Islet of Langerhans (tissue), 1 donor: ENCODE measurements around the gene SH2D1B.
"Not testable (repeated sequence)": the region's sequence is repeated elsewhere in the genome, so short reads cannot be mapped to it uniquely, and the experiment has no call there.

Experiments used
- FAIRE-seq: peaks from one replicate; lab custom pipeline; 2011; peaks lifted over from hg19 to GRCh38; lab: Jason Lieb, UNC

Gene SH2D1B

GRCh38 chr1:162361349-162361748, 50.6 kb downstream of the SH2D1B start:
- no peak for FAIRE-seq

- FAIRE-seq = no peak
These were observed 51.1 kb downstream of the SH2D1B start for GRCh38 chr1:162360874-162361260.

DNA sequence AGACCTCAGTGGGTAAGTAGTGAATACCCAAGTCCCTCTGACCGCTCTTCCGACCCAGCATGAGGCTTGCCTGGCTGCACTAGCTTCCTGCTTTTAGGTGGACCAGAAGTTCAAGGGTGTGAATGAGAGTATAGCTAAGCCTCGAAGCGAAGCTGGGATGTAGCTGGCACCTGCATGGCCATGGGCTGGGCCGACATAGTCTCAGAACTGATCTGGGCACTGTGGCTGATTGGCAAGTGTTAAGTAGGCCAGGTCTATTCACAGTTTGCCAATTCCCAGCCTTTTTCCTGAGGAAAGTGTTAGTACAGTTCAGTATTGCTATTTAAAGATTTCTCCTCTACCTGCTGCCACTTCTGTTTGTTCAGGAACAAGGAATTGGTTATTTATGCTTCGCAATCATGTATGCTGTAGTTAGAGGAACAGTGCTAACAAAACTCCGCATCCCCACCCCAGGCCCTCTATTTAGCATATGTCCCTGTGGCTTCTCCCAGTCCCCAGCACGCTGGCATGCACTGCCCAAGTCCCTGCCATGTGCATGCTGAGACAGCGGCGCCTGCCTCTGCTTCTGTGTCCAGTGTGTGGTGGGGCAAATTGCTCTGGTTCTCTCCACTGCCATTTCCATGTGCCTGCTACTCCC, 51.6 kb downstream of the SH2D1B start:
- FAIRE-seq = no peak

DNA sequence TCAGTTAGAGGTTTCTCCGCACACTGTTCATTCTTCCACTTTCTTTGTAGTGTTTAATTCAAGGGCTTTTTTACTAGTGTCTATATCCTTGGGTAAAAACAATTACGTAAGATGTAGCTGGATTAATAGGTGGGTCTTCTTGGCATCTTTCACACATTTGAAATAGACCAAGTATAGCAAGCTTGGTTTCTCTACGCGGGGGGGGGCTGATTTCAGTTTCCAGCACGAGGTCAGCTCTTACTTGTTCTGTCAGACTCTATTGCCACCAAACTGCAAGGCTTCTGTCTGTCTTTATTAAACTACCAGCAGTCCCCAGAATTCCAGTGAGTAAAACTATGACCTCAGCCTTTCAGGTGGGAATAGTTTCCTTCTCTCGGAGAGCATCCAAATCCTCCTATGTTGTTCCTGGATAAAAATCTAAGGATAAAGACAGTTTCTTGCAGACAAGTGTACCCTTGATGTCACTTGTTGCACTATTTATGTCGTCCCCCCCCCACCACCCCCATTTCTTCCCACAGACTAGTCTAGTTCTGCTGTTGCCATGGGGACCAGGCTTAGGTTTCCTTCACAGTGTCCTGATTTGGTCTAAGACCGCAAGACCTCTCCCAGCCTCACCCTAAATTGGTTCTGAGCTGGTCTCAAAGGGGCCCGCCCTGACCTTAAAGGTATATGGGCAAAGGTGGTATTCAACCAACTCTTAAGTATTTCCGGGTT, 52.3 kb downstream of the SH2D1B start:
- no peak for FAIRE-seq

GRCh38 chr1:162358928-162359327, 53.0 kb downstream of the SH2D1B start:
- FAIRE-seq = no peak

- no peak for FAIRE-seq
These were observed 54.2 kb downstream of the SH2D1B start for GRCh38 chr1:162357681-162358266.

- FAIRE-seq = no peak
These were observed 58.2 kb downstream of the SH2D1B start for GRCh38 chr1:162353702-162354101.

DNA sequence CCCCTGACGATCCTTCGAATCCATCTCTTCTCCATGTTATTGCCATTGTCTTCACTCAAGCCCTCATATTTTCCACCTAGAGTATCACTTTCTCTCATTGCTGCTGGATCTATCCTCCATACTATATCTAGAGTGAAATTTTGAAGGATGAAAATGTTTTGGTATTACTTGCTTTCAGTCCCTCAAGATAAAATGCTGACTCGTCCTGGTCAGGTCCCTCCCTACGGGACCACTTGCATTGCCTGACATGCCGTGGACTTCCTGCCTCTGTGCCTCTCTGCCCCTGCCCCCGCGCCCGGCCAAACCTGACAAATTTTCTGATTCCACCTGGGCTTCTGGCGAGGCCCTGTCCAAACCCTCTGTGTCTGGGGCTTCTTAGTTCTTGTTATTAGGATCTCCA, 58.9 kb downstream of the SH2D1B start:
- no peak for FAIRE-seq

- not testable (repeated sequence) for FAIRE-seq
These were observed 60.1 kb downstream of the SH2D1B start for GRCh38 chr1:162351874-162352273.

DNA sequence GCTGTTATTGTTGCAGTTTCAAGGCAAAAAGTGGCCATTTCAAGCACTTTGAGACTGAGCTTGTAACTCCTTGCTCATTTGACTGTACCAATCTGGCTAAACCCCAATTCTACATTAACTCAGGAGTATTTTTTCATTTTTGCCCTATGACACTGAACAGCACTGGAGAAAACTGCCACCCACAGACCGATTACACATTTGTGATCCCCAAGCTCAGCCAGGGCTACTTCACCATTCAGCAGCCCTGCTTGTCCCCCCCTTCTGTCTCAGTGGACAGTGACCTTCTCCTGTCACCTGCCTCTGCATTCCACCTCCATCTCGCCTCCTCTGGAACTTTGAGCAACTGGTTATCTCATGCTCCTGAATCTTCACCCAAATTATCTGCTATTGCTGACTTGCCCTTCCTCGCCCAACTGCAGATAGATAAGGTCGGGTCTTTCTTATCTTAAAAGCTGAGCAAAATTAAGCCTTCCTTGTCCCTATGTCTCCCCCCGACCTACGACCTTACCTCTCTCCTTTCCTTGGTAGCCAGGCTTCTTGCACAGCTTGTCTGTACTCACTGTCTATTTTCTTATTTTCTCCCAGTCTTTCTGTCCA, 60.6 kb downstream of the SH2D1B start:
- no peak for FAIRE-seq

- no peak for FAIRE-seq
These were observed 62.2 kb downstream of the SH2D1B start for GRCh38 chr1:162349635-162350330.

DNA sequence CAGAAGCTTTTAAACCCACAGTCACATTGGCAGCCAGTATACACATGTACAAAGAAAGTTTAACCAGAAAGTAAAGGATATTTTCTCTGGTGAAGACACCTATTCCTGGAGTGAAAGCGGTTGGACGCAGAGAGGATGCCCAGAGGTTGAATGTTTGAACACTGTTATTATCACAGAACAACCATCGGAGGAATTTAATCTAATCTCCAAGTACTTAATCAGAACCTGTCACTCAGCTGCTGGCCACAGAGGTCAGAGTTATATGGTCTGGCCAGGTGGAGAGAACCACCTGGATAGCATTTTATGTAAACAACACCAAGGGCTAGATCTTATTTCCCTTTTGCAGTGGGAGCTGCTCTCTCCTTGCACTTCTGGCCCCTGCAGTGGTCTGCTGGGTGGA, 64.7 kb downstream of the SH2D1B start:
- no peak for FAIRE-seq
